ENCODE measurements around the gene SLC36A3. TPM values are rescaled to one million over a fixed set of nuclear protein-coding genes. Genes with fewer than 3 reads are reported as not detected.

SLC36A3 gene
- total and polyA plus RNA-seq, 3 experiments from 2014 or later = not detected

- H3K27me3 Mint-ChIP-seq = peaks cover 0 to 3% of the 10 kb centered on the region in 2 donors
- H3K4me3 Mint-ChIP-seq = no peak overlapping the region
- H3K27me3 ChIP-seq (ENCODE audit: insufficient read depth, low read length, poor library complexity, severe bottlenecking) = no peaks in the 10 kb centered on the region
- POLR2A ChIA-PET = interaction anchor here (0.6 kb wide), 1 partner anchor 67 kb away, joined by 3 read pairs; no protein-coding TSS in a partner anchor
- no peaks in the 10 kb centered on the region for H3K36me3 ChIP-seq (ENCODE audit: insufficient read depth, low read length)
- no peak overlapping the region for H3K27ac ChIP-seq (ENCODE audit: low read depth, low read length)
- no peak overlapping the region for H3K4me3 ChIP-seq (ENCODE audit: low read length)
- no peak overlapping the region for H3K27ac Mint-ChIP-seq
- H3K4me1 ChIP-seq (ENCODE audit: insufficient read depth, low read length) = peaks cover 19% of the 10 kb centered on the region
- no peaks in the 10 kb centered on the region for H3K36me3 Mint-ChIP-seq
- no peaks in the 10 kb centered on the region for H3K9me3 ChIP-seq (ENCODE audit: low read length)
- peaks cover 12 to 27% (median 16%) of the 10 kb centered on the region in 3 donors for H3K4me1 Mint-ChIP-seq
- CTCF ChIA-PET = interaction anchor here (1.2 to 3.7 kb wide), 2 partner anchors 10 to 58 kb away, joined by 3 to 12 read pairs; no protein-coding TSS in a partner anchor
- DNase-seq = no peak
- no peaks in the 10 kb centered on the region for H3K9me3 Mint-ChIP-seq
Observed at GRCh38 chr5:151231359-151231758, 72.2 kb downstream of the SLC36A3 start.

- Mint-ChIP-seq H3K4me3 (no peak overlapping the region), H3K4me1 (peaks cover 17 to 28% (median 19%) of the 10 kb centered on the region in 3 donors), H3K27me3 (peaks cover 0 to 3% of the 10 kb centered on the region in 2 donors), H3K36me3 (no peaks in the 10 kb centered on the region), H3K9me3 (no peaks in the 10 kb centered on the region), H3K27ac (peak overlapping the region in 1 of 8 donors; percentile 14)
- no peaks in the 10 kb centered on the region for H3K36me3 ChIP-seq (ENCODE audit: insufficient read depth, low read length)
- no peak overlapping the region for H3K4me3 ChIP-seq (ENCODE audit: low read length)
- no peaks in the 10 kb centered on the region for H3K27me3 ChIP-seq (ENCODE audit: insufficient read depth, low read length, poor library complexity, severe bottlenecking)
- H3K4me1 ChIP-seq (ENCODE audit: insufficient read depth, low read length) = peaks cover 24% of the 10 kb centered on the region
- ChIA-PET POLR2A (interaction anchor here (1.0 kb wide), 1 partner anchor 22 kb away, joined by 3 read pairs; no protein-coding TSS in a partner anchor), CTCF (interaction anchor here (1.1 to 3.7 kb wide), 6 partner anchors 9 to 65 kb away, joined by 3 to 12 read pairs (median 6); no protein-coding TSS in a partner anchor)
- no peak for DNase-seq
- no peaks in the 10 kb centered on the region for H3K9me3 ChIP-seq (ENCODE audit: low read length)
- H3K27ac ChIP-seq (ENCODE audit: low read depth, low read length) = no peak overlapping the region
Observed at GRCh38 chr5:151230048-151230680, 73.4 kb downstream of the SLC36A3 start.

GRCh38 chr5:151228986-151229385 is 74.6 kb downstream of the SLC36A3 start:
- CTCF ChIA-PET = interaction anchor here (1.6 to 2.0 kb wide), 3 partner anchors 9 to 64 kb away, joined by 9 to 12 read pairs (median 10); no protein-coding TSS in a partner anchor
- H3K4me1 Mint-ChIP-seq = peaks cover 15 to 27% (median 18%) of the 10 kb centered on the region in 3 donors
- no peak for DNase-seq
- no peaks in the 10 kb centered on the region for H3K9me3 ChIP-seq (ENCODE audit: low read length)
- H3K4me3 Mint-ChIP-seq = no peak overlapping the region
- H3K36me3 Mint-ChIP-seq = no peaks in the 10 kb centered on the region
- peaks cover 0 to 3% of the 10 kb centered on the region in 2 donors for H3K27me3 Mint-ChIP-seq
- no peaks in the 10 kb centered on the region for H3K9me3 Mint-ChIP-seq
- H3K27me3 ChIP-seq (ENCODE audit: insufficient read depth, low read length, poor library complexity, severe bottlenecking) = no peaks in the 10 kb centered on the region
- H3K36me3 ChIP-seq (ENCODE audit: insufficient read depth, low read length) = no peaks in the 10 kb centered on the region
- no peak overlapping the region for H3K27ac Mint-ChIP-seq
- H3K4me3 ChIP-seq (ENCODE audit: low read length) = no peak overlapping the region
- H3K4me1 ChIP-seq (ENCODE audit: insufficient read depth, low read length) = peaks cover 23% of the 10 kb centered on the region
- H3K27ac ChIP-seq (ENCODE audit: low read depth, low read length) = no peak overlapping the region
- POLR2A ChIA-PET = interaction anchor here (1.0 kb wide), 1 partner anchor 23 kb away, joined by 3 read pairs; no protein-coding TSS in a partner anchor

GRCh38 chr5:151227918-151228447 is 75.6 kb downstream of the SLC36A3 start:
- Mint-ChIP-seq H3K9me3 (no peaks in the 10 kb centered on the region), H3K27ac (peak overlapping the region in 3 of 8 donors; percentile 35 to 57 (median 36)), H3K27me3 (peaks cover 0 to 3% of the 10 kb centered on the region in 2 donors), H3K4me1 (peaks cover 12 to 21% (median 18%) of the 10 kb centered on the region in 3 donors), H3K36me3 (peaks cover 0 to 8% (median 0%) of the 10 kb centered on the region in 3 donors), H3K4me3 (no peak overlapping the region)
- no peaks in the 10 kb centered on the region for H3K27me3 ChIP-seq (ENCODE audit: insufficient read depth, low read length, poor library complexity, severe bottlenecking)
- peaks cover 20% of the 10 kb centered on the region for H3K4me1 ChIP-seq (ENCODE audit: insufficient read depth, low read length)
- H3K36me3 ChIP-seq (ENCODE audit: insufficient read depth, low read length) = no peaks in the 10 kb centered on the region
- DNase-seq = no peak
- CTCF ChIA-PET = interaction anchor here (0.9 to 1.6 kb wide), 4 partner anchors 10 to 63 kb away, joined by 3 to 10 read pairs (median 4); no protein-coding TSS in a partner anchor
- POLR2A ChIA-PET = no interaction called here
- H3K27ac ChIP-seq (ENCODE audit: low read depth, low read length) = no peak overlapping the region
- H3K9me3 ChIP-seq (ENCODE audit: low read length) = no peaks in the 10 kb centered on the region
- H3K4me3 ChIP-seq (ENCODE audit: low read length) = no peak overlapping the region

Other genes starting within 250 kb of the SLC36A3 start
- 100 to 1,000 TPM; 212 to 213 TPM for gene TNIP1, start 222.7 kb downstream of the SLC36A3 start, total RNA-seq
- gene TNIP1, start 222.7 kb downstream of the SLC36A3 start, polyA plus RNA-seq = 62.4 TPM
- gene ANXA6, start 146.0 kb downstream of the SLC36A3 start, total RNA-seq = 100 to 1,000 TPM; 452 to 459 TPM
- 351 TPM for gene ANXA6, start 146.0 kb downstream of the SLC36A3 start, polyA plus RNA-seq
- 10 to 100 TPM; 47.9 to 50.5 TPM for gene CCDC69, start 79.7 kb downstream of the SLC36A3 start, total RNA-seq
- gene CCDC69, start 79.7 kb downstream of the SLC36A3 start, polyA plus RNA-seq = 134 TPM
- gene GM2A, start 50.6 kb downstream of the SLC36A3 start, total RNA-seq = 10 to 100 TPM; 12.7 to 14.9 TPM
- gene GM2A, start 50.6 kb downstream of the SLC36A3 start, polyA plus RNA-seq = 4.7 TPM
- gene SLC36A2, start 43.8 kb upstream of the SLC36A3 start, total RNA-seq = not detected
- gene SLC36A2, start 43.8 kb upstream of the SLC36A3 start, polyA plus RNA-seq = not detected
- 1 to 10 TPM; 6.8 to 7.2 TPM for gene SLC36A1, start 143.8 kb upstream of the SLC36A3 start, total RNA-seq
- gene SLC36A1, start 143.8 kb upstream of the SLC36A3 start, polyA plus RNA-seq = 1.9 TPM